Measurements from ENCODE around the gene TMOD1. TPM values are rescaled to one million over a fixed set of nuclear protein-coding genes. Genes with fewer than 3 reads are reported as not detected.
"Not testable (repeated sequence)": the region's sequence is repeated elsewhere in the genome, so short reads cannot be mapped to it uniquely, and the experiment has no call there.

TMOD1 gene
- polyA plus RNA-seq, 4 donors, result 1.7 to 2.9 (median 2.2) TPM

- not testable (repeated sequence) for DNase-seq (ENCODE audit: low read depth in 4 of 4, low spot score in 3 of 4)
These were observed 3.7 kb upstream of the TMOD1 start for GRCh38 chr9:97497558-97498375.

GRCh38 chr9:97498846-97499245 lies 2.6 kb upstream of the TMOD1 start:
- not testable (repeated sequence) for DNase-seq (ENCODE audit: low read depth in 4 of 4, low spot score in 3 of 4)

- DNase-seq (ENCODE audit: low read depth in 4 of 4, low spot score in 3 of 4), result no peak
These were observed 1.2 kb upstream of the TMOD1 start for GRCh38 chr9:97500263-97500662.

- no peak for DNase-seq (ENCODE audit: low read depth in 4 of 4, low spot score in 3 of 4)
These were observed 695 bp upstream of the TMOD1 start for GRCh38 chr9:97500765-97501176.

- no peak for DNase-seq (ENCODE audit: low read depth in 4 of 4, low spot score in 3 of 4)
These were observed 431 bp downstream of the TMOD1 start for GRCh38 chr9:97501972-97502221.

- no peak for DNase-seq (ENCODE audit: low read depth in 4 of 4, low spot score in 3 of 4)
These were observed 937 bp downstream of the TMOD1 start for GRCh38 chr9:97502222-97502983.

GRCh38 chr9:97502984-97503861 lies 1.8 kb downstream of the TMOD1 start:
- DNase-seq (ENCODE audit: low read depth in 4 of 4, low spot score in 3 of 4), result no peak

GRCh38 chr9:97503862-97504210 lies 2.4 kb downstream of the TMOD1 start:
- DNase-seq (ENCODE audit: low read depth in 4 of 4, low spot score in 3 of 4), result no peak

- DNase-seq (ENCODE audit: low read depth in 4 of 4, low spot score in 3 of 4), result no peak
These were observed 3.1 kb downstream of the TMOD1 start for GRCh38 chr9:97504381-97505216.

GRCh38 chr9:97505845-97506244 lies 4.4 kb downstream of the TMOD1 start:
- no peak for DNase-seq (ENCODE audit: low read depth in 4 of 4, low spot score in 3 of 4)

- no peak for DNase-seq (ENCODE audit: low read depth in 4 of 4, low spot score in 3 of 4)
These were observed 4.8 kb downstream of the TMOD1 start for GRCh38 chr9:97506306-97506705.

- DNase-seq (ENCODE audit: low read depth in 4 of 4, low spot score in 3 of 4), result no peak
These were observed 5.3 kb downstream of the TMOD1 start for GRCh38 chr9:97506787-97507186.

GRCh38 chr9:97507428-97507984 lies 6.0 kb downstream of the TMOD1 start:
- no peak for DNase-seq (ENCODE audit: low read depth in 4 of 4, low spot score in 3 of 4)

GRCh38 chr9:97508852-97509251 lies 7.4 kb downstream of the TMOD1 start:
- no peak for DNase-seq (ENCODE audit: low read depth in 4 of 4, low spot score in 3 of 4)

- no peak for DNase-seq (ENCODE audit: low read depth in 4 of 4, low spot score in 3 of 4)
These were observed 9.6 kb downstream of the TMOD1 start for GRCh38 chr9:97510797-97511654.

- no peak for DNase-seq (ENCODE audit: low read depth in 4 of 4, low spot score in 3 of 4)
These were observed 10.4 kb downstream of the TMOD1 start for GRCh38 chr9:97511655-97512427.

- no peak for DNase-seq (ENCODE audit: low read depth in 4 of 4, low spot score in 3 of 4)
These were observed 11.6 kb downstream of the TMOD1 start for GRCh38 chr9:97512966-97513560.

GRCh38 chr9:97514531-97514930 lies 13.1 kb downstream of the TMOD1 start:
- DNase-seq (ENCODE audit: low read depth in 4 of 4, low spot score in 3 of 4), result no peak
